Activated CD8-positive, alpha-beta memory T cell treated with anti-CD3 and anti-CD28 coated beads, Interleukin-2, amount 50 U/mL, for 48 hours (primary cell): ENCODE data around the gene ADPRS.

Experiments used
- DNase-seq: peaks from one replicate; pipeline ENCODE4 v3.0.0-alpha.2; 2020

ADPRS gene, protein sequence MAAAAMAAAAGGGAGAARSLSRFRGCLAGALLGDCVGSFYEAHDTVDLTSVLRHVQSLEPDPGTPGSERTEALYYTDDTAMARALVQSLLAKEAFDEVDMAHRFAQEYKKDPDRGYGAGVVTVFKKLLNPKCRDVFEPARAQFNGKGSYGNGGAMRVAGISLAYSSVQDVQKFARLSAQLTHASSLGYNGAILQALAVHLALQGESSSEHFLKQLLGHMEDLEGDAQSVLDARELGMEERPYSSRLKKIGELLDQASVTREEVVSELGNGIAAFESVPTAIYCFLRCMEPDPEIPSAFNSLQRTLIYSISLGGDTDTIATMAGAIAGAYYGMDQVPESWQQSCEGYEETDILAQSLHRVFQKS

DNA sequence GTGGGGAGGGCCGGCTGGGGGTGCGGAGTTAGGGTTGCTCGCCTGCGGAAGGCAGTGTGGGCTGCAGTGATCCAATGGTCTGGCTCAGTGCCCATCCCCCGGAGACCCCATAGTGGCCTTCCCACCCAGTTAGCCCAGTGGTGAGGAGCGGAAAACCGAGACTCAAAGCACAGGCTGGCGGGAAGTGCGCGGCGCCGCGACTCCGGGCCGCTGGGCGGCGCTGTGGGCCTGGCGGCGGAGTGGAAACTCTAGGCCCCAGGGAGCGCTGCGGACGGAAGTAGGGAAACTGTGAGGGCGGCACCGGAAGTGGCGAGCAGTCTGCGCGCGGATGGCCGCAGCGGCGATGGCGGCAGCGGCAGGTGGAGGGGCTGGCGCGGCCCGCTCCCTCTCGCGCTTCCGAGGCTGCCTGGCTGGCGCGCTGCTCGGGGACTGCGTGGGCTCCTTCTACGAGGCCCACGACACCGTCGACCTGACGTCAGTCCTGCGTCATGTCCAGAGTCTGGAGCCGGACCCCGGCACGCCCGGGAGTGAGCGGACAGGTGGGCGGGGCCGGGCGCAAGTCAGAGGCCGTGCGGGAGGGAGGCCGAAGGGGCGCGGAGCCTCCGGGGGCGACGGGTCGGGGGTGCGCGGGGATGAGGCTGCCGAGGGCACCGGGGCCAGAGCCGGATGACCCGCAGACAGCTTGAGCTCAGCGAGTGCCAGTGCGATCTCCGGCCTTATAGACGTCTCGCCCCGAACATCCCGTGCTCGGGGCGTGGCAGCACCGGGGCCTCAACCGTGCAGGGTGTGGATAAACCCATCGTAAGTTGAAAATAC, at the start of gene ADPRS:
Gene ADPRS, plus strand, starts transcription at position 316 of the 816 bp plus-strand sequence. Its CDS starts 13 bp downstream, at position 329.
- DNase-seq: peak; percentile 98

DNA sequence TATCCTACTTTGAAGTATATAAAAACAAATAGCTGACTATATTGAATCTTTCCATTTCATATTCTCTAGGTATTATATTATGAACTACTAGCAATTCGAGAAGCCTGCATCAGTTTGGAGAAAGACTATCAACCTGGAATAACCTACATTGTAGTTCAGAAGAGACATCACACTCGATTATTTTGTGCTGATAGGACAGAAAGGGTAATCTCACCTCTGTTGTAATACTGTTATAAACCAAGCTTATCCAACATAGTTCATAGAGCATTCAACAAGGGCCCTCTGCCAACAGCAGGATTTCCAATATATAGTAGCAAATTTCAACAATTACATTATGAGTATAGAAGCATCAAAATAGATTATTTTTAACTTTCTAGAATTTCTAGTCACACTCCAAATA, 48.5 kb upstream of the ADPRS start:
- no peak for DNase-seq

DNA sequence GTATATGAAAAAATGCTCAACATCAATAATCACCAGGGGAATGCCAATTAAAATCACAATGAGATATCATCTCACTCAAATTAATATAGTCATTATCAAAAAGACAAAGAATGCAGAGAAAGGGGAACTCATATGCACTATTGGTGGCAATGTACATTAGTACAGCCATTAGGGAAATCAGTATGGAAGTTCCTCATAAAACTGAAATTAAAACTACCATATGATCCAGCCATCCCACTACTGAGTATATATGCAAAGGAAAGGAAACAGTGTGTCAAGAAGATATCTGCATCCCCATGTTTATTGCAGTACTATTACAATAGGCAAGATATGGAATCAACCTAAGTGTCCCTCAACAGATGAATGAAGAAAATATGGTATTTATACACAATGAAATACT, 36.9 kb upstream of the ADPRS start:
- DNase-seq: no peak

DNA sequence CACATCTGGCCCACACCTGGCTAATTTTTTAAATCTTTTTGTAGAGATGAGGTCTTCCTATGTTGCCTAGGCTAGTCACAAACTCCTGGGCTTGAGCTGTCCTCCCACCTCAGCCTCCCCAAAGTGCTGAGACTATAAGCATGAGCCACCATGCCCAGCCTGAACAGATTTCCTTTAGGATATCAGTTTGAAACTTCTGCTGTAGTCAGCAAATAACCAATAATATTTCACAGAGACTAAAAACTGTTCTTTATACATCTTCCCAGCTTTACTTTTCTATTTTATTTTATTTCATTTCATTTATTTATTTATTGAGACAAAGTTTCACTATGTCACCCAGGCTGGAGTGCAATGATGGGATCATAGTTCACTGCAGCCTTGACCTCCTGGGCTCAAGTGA, 34.7 kb upstream of the ADPRS start:
- no peak for DNase-seq

DNA sequence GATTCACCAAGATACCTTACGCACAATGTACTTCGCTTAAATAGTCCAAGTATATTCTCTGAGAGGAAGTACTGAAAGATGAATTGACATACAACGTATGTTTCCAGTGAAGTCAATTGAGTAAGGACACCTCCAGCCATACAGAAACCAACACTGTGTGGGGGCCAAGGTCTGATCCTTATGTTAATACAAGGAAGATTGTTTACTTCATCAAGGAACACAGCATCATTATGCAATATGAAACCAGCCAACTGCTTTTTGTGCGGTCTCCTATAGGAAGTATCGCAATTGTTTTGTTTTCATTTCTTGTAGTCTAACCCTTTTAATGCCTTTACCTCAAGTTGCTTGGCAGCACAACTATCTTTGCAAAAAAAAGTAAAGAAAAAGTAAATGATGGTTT, 33.0 kb upstream of the ADPRS start:
- DNase-seq: no peak

DNA sequence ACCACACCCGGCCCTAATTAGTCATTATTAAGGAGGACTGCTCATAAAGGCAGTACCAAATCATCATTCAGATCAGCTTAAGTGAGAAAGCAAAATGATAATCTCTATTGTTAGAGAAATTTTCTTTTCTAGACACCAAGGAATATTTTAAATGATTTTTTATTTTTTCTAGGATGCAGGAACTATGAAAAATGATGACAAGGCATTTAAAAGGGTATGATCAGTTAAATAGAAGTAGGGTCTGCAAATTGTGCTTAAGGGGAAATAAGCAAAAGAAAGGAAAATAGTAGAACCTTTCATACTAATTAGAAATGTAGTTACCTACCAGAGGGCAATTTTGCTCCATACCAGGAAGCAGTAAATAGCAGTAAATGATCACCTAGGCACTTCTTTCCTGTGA, 26.4 kb upstream of the ADPRS start:
- DNase-seq: no peak

DNA sequence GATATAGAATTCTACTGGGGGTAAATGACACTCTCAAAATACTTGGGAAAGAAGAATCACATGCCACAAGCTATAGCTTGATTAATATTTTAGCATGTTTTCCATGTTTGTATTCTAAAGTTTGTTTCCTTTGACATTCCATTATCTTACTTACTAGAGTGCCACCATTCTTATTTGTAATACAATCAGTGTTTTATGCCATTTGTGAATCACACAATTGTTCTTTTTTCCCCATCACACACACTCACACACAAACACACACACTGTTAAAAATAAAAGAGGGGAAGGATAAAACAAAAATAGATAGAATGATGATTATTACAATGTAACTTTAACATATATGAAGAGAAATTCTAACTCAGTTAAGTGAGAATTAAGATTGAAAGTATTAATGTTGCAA, 20.8 kb upstream of the ADPRS start:
- DNase-seq: no peak

DNA sequence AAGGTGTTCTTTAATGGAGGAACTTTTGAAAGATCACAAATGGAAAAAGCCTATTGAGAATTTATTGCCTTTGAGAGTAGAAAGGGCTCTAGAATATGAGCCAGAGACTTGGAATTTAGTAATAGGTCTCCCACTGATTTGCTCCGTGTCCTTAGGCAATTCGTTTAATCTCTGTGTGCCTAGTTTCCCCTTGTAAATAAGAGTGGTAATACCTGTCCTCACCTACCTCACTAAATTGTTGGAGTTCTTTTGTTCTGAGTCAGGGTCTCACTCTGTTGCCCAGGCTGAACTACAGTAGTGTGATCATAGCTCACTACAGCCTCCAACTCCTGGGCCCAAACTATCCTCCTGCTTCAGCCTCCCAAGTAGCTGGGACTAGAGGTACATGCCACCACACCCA, 19.8 kb upstream of the ADPRS start:
- DNase-seq: no peak

DNA sequence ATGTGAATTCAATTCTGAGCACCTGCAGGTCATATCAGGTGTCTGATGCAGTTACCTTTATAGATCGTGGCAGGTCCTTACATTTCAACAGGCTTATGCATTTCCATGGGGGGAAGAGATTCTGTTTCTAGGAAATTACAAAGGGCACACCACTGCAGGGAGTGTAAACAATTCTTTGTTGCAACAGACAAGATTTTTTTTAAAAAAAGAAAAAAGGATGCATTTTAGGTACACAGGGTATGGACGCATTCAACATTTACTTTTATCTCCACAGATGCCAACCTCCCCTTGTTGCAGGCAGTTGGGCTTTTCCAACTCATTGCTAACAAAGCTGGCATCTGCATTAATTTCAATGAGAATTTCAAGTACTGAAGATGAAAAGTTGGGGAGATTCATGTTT, 18.3 kb upstream of the ADPRS start:
- no peak for DNase-seq

DNA sequence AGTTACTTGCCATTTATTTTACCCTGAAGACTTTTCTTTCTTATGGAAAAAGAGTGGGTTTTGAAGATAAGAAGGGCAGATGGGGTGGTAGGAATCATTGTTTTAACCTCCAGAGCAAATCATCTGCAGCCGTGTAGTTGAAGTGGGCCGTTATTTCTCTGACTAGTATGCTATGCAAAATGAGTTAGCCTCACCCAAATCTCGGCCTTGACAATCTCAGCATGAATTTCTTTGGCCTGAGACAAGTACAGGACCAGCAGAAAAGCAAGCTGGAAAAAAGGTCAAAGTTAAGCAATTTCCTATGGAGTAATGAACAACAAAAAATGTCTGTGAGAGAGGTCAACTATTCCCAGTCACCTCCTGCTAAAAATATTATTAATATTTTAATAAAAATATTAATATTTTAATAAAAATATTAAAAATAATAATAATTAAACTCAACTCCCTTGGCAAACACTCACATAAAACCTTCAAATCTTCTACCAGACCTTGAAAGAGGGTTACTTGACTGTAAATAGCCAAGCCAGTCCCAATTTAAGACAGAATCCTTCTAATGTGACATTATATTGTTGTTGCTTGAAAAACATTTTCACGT, 11.6 kb upstream of the ADPRS start:
- no peak for DNase-seq

DNA sequence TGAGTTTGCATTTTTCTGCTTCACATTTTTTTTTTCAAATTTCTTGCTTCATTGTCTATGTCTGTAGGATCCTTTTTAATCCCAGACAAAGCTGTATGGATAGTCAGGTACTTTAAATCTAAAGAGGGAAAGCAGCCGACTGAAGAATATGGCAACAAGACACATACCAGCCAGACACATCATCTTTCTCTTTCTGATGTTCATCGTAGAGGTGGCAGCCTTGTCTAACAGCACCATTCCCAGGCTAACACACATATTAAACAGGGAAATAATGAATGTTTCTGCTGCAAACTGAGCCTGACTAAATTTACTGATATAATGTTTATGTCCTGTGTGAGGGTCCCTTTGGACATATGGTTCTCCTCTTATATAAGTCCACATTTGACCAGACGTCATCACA, 8.5 kb upstream of the ADPRS start:
- no peak for DNase-seq

DNA sequence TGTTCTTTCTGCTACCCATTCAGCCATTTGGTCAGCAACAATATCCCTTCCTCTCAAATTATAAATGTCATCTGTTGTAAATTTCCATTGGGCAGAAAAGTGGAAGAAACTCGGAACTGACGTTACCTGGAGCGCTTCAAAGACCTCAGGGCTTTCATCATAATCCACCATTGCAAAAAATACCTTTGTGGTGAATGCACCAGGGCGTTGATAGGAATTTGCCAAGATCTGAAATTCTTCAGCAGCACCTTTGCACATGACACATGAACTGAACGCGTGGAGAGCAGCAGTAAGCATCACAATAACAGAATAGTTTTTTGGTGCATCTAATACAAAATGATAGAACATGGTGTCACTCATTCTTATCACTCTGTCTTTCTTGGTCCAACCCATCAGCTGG, 7.9 kb upstream of the ADPRS start:
- DNase-seq: no peak

DNA sequence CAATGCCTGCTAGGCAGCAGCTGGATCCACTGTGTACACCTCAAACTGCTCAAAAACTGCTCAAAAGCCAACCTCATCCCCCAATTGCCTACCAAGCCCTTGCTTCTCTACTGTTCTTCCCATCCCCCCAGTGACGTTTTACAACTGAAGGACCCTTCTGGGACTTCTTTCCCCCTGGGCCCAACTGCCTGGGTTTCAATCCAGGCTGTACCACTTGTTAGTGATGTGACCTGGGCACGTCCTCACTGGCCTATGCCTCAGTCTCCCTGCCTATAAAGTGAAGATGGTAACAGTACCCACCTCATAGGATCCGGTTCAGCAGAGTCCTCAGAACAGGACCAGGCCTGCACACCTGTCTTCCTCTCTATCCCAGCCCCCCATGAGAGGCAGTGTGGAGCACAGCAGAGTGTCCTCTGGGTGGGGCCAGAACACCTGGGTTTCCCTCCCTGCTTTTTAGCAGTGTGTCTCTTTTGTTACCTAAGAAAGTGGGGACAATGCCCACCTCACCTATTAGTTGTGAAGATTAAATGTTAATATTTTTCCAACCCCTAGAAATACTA, 6.7 kb upstream of the ADPRS start:
- DNase-seq: no peak

DNA sequence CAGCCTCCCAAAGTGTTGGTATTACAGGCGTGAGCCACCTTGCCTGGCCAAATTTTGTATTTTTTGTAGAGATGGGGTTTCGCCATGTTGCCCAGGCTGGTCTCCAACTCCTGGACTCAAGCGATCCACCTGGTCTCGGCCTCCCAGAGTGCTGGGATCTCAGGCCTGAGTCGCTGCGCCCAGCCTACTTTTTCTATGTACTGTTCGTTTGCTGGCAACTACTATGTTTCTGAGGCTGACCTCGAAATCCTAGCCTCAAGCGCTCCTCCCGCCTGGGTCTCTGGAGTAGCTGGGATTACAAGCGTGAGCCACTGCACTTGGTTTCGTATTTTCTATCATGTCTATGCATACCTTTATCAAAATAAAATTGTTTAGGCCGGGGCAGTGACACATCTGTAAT, 5.5 kb upstream of the ADPRS start:
- no peak for DNase-seq

DNA sequence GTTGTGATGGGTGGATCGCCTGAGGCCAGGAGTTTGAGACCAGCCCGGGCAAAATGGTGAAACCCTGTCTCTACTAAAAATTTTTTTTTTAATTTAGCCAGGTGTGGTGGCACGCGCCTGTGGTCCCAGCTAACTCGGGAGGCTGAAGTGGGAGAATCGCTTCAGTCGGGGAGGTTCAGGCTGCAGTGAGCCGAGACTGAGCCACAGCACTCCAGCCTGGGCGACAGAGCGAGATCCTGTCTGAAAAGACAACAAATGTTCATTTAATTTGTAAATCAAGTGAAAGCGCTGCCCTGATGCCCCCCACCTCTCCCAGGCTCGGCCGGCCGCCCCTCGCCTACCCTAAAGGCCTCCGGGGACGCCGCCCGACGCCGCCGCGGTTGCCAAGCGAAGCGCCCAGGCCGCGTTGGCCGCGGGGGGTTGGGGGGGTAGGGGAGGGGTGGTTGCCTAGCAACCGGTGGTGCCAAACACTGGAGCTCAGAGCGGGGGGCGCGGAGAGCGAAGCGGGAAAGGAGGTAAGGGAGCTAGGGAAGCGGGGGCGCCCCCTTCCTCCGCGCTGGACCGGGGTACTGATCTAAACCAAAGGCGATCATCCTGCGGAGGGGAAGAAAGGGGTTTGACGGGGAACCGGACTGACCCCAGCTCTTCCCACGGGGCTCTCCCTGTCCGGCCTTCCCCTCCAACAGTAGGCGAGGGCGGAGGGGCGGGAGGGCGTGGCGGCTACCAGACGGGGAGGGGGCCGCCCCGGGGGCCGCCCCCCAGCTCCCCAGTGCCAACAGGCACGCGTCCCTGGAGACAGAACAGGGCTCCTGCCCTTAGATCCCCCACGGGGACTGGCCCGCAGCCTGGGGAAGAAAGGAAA, 4.8 kb upstream of the ADPRS start, which contains the start of gene TEKT2:
Gene TEKT2, plus strand, starts transcription at position 460 of the 862 bp plus-strand sequence. CDS start 828 bp downstream, outside the sequence.
- DNase-seq: peak; percentile 59

DNA sequence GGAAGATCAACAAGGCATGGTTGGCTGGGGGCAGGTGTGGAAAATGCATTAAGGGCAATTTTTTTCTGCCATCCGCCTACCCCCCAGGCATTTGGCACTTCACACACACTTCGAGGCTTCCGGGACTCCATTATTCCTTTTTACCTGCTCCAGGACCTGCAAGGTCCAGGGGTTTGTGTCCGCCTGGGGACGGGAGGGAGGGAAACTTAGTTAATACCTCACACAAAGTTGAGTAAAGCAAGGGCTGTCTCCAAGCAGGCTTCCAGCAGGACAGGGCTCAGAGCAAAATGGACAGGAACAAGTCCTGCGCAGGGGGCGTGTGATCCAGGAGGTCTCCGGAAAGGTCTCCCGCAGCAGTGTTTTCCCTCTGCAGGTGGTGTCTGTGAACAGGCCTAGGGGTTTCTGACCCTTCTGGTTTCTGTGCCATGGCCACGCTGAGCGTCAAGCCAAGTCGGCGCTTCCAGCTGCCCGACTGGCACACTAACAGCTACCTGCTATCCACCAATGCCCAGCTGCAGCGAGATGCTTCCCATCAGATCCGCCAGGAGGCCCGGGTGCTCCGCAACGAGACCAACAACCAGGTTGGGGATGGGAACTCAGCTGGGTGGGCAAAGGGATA, 4.1 kb upstream of the ADPRS start:
- peak; percentile 47 for DNase-seq

DNA sequence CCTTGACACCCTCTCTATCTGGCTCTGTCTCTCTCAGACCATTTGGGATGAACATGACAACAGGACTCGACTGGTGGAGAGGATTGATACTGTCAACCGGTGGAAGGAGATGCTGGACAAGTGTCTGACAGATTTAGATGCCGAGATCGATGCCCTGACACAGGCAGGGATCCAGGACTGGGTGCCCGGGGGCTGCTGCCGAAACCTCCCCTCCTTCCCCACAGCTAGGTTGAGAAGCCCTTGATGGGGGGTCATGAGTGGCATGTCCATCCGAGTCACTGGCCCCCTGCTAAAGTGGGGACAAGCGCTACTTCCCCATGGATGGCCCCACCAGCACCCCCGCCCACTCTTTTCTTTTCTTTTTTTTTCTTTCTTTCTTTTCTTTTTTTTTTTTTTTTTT, 3.6 kb upstream of the ADPRS start:
- DNase-seq: peak; percentile 45

DNA sequence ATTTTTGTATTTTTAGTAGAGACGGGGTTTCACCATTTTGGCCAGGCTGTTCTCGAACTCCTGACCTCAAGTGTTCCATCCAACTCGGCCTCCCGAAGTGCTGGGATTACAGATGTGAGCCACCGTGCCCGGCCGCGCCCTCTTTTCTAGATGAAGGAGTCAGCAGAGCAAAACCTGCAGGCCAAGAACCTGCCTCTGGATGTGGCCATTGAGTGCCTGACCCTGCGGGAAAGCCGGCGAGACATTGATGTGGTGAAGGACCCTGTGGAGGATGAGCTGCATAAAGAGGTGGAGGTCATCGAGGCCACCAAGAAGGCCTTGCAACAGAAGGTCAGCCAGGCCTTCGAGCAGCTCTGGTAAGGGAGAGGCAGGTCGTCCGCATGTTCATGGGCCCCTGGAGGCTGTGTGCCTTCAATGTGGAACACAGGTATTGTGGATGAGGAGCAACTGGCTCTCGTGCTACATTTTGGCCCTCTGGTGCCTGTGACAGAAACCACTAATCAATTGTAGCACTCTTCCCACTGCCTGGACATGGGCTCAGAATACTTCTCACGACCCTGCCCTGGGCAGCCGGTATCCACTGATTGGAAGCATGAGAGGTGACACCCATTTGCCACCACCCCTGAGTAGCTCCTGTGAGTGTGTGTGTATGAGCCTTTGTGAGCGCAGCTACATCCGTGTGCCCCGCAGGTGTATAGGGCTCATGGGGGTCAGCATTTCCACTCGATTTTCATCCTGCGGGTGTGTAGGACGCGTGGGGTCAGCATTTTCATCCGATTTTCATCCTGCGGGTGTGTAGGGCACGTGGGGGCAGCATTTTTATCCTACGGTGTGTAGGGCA, 2.8 kb upstream of the ADPRS start:
- DNase-seq: peak; percentile 44

DNA sequence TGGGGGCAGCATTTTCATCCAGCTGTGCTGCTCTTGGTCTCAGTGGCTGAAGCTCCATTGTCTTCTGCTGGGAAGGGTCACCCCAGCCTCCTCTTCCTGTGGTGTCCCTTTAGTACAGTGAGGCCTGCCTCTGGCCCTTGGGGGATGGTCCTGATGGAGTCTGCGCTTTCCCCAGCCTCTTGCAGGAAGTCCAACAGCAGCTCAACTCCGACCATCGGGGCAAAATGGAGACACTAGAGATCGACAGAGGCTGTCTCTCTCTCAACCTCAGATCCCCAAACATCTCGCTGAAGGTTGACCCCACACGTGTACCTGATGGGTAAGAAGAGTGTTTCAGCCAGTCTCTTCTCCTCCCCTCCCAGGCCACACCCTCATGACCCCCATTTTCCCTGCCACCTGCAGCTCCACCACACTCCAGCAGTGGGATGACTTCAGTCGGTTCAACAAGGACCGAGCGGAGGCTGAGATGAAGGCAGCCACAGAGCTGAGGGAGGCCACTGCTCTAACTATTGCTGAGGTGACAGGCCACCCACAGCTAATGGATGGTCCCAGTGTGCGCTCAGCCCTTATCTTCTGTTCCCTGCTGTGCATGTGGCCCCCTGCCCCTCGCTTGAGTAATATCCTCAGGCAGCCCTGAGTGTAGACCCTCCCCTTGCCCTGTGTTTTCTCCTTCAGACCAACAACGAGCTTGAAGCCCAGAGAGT, 2.0 kb upstream of the ADPRS start:
- peak; percentile 47 for DNase-seq
